Neuronal stem cell (in vitro differentiated cells): ENCODE measurements around the gene CLEC3A.
"Not testable (repeated sequence)": the region's sequence is repeated elsewhere in the genome, so short reads cannot be mapped to it uniquely, and the experiment has no call there.

Source experiments
- DNase-seq: peaks from one replicate; pipeline ENCODE4 v3.0.0-alpha.2; 2013; ENCODE audit warnings: low spot score
- H2AFZ ChIP-seq: one replicate; pipeline ENCODE4 v1.6.1; 2013; ENCODE audit warnings: mild to moderate bottlenecking, low read length, inconsistent platforms
- H2AK5ac ChIP-seq: 2 replicates; pipeline ENCODE4 v1.6.1; 2013; ENCODE audit warnings: low read depth, mild to moderate bottlenecking, inconsistent platforms, low read length, moderate library complexity, mixed read lengths
- H2BK120ac ChIP-seq: 2 replicates; pipeline ENCODE4 v1.6.1; 2013; ENCODE audit warnings: low read depth, mild to moderate bottlenecking, inconsistent platforms, low read length, moderate library complexity, mixed read lengths
- H2BK12ac ChIP-seq: one replicate; pipeline ENCODE4 v1.6.1; 2013; ENCODE audit warnings: low read length, inconsistent platforms
- H2BK15ac ChIP-seq: 2 replicates; pipeline ENCODE4 v1.6.1; 2013; ENCODE audit warnings: mild to moderate bottlenecking, low read length, inconsistent platforms, mixed read lengths
- H2BK5ac ChIP-seq: one replicate; pipeline ENCODE4 v1.6.1; 2013; ENCODE audit warnings: inconsistent platforms, mild to moderate bottlenecking, low read length, moderate library complexity
- H3K14ac ChIP-seq: one replicate; pipeline ENCODE4 v1.6.1; 2013; ENCODE audit warnings: low read length, inconsistent platforms
- H3K18ac ChIP-seq: 2 replicates; pipeline ENCODE4 v1.6.1; 2013; ENCODE audit warnings: low read length, inconsistent platforms
- H3K23ac ChIP-seq: 2 replicates; pipeline ENCODE4 v1.6.1; 2013; ENCODE audit warnings: low read depth, mild to moderate bottlenecking, mixed read lengths, low read length, inconsistent platforms; ENCODE audit not compliant: poor library complexity
- H3K27ac ChIP-seq: replicated peaks from 3 replicates; pipeline ENCODE4 v1.5.1; 2013; ENCODE audit warnings: low read length, inconsistent platforms
- H3K27me3 ChIP-seq, 3 experiments: 2 replicates each; pipeline ENCODE4 v1.6.1; 2013; ENCODE audit warnings: low read length in 3 of 3, mild to moderate bottlenecking in 2 of 3, inconsistent platforms in 1 of 3, low read depth in 1 of 3, mixed read lengths in 1 of 3, moderate library complexity in 1 of 3; ENCODE audit not compliant: control insufficient read depth in 3 of 3, insufficient read depth in 3 of 3
- H3K36me3 ChIP-seq, 2 donors: replicated peaks in 1 of 2; 2 replicates each; pipeline ENCODE4 v1.6.1; 2013; ENCODE audit warnings: low read length in 2 of 2; ENCODE audit not compliant: control insufficient read depth in 2 of 2, insufficient read depth in 2 of 2
- H3K4ac ChIP-seq: 2 replicates; pipeline ENCODE4 v1.6.1; 2013; ENCODE audit warnings: inconsistent platforms, mild to moderate bottlenecking, low read length, moderate library complexity
- H3K4me1 ChIP-seq, 2 donors: 1 replicate in 1 of 2; 2 replicates in 1 of 2; pipeline ENCODE4 v1.6.1; 2013; ENCODE audit warnings: low read length in 2 of 2, low read depth in 1 of 2; ENCODE audit not compliant: control insufficient read depth in 2 of 2, insufficient read depth in 1 of 2
- H3K4me2 ChIP-seq: one replicate; pipeline ENCODE4 v1.6.1; 2013; ENCODE audit warnings: mild to moderate bottlenecking, low read length, inconsistent platforms; ENCODE audit not compliant: insufficient read depth, poor library complexity, severe bottlenecking
- H3K4me3 ChIP-seq, 2 donors: 2 replicates each; pipeline ENCODE4 v1.5.1; 2013; ENCODE audit warnings: low read length in 2 of 2, mild to moderate bottlenecking in 2 of 2, inconsistent platforms in 1 of 2, moderate library complexity in 1 of 2
- H3K79me1 ChIP-seq: one replicate; pipeline ENCODE4 v1.6.1; 2013; ENCODE audit warnings: low read depth, mild to moderate bottlenecking, inconsistent platforms, low read length, moderate library complexity
- H3K9ac ChIP-seq: one replicate; pipeline ENCODE4 v1.6.1; 2013; ENCODE audit warnings: mild to moderate bottlenecking, low read depth, low read length, inconsistent platforms; ENCODE audit not compliant: poor library complexity
- H3K9me3 ChIP-seq, 2 donors: replicated peaks in 1 of 2; 2 replicates each; pipeline versions ENCODE3 to v1.6.1; 2013; ENCODE audit warnings: low read length in 2 of 2, mild to moderate bottlenecking in 2 of 2, inconsistent platforms in 1 of 2, low read depth in 1 of 2, mixed read lengths in 1 of 2, moderate library complexity in 1 of 2; ENCODE audit not compliant: control insufficient read depth in 2 of 2, insufficient read depth in 1 of 2
- H4K8ac ChIP-seq: one replicate; pipeline ENCODE4 v1.6.1; 2013; ENCODE audit warnings: low read depth, mild to moderate bottlenecking, inconsistent platforms, low read length, moderate library complexity
- H4K91ac ChIP-seq: one replicate; pipeline ENCODE4 v1.6.1; 2013; ENCODE audit warnings: low read length, low read depth, mild to moderate bottlenecking, inconsistent platforms; ENCODE audit not compliant: poor library complexity
- WGBS, 2 donors: extraction: QIAGEN DNeasy Blood & Tissue Kit; methylation state at CpG; one replicate each; pipeline ENCODE4 v1.1.7; 2013; ENCODE audit warnings: missing lambda C conversion rate in 2 of 2, mixed read lengths in 1 of 2; ENCODE audit not compliant: insufficient read length in 2 of 2, insufficient replicate concordance in 1 of 2; ENCODE audit errors: extremely low coverage in 2 of 2; 5-methylcytosine and 5-hydroxymethylcytosine counted together

CLEC3A gene

DNA sequence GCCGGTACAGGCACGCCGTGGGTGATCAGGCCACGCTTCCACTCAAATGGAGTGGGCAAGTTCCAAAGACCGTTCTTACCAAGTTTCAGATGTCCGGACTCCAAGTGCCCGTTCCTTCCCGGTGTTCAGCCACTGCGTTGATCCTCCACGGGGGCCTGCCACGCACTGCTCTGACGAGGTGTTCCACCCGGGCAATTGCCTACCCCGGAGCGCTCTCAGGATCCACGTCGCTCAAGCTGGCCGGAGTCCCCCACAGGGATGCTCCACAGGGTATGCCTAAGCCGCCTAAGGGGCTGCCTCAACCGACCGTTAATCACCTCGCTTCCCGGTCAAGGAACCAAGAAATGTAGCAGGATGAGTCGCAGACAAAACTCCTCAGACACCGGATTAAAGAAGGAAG, 37.5 kb downstream of the CLEC3A start:
- not testable (repeated sequence) for H3K79me1 ChIP-seq, H2BK120ac ChIP-seq, H3K4me3 ChIP-seq, DNase-seq, H3K18ac ChIP-seq, H2AK5ac ChIP-seq, H3K4me2 ChIP-seq, H3K23ac ChIP-seq, H3K36me3 ChIP-seq, H3K4ac ChIP-seq, H2BK15ac ChIP-seq, H3K4me1 ChIP-seq, H3K9ac ChIP-seq, H4K91ac ChIP-seq, H2BK12ac ChIP-seq, H3K9me3 ChIP-seq, H4K8ac ChIP-seq, H3K14ac ChIP-seq, H2BK5ac ChIP-seq, H3K27ac ChIP-seq, H2AFZ ChIP-seq
- H3K27me3 ChIP-seq: peaks cover 0 to 10% (median 0%) of the 10 kb centered on the region in 3 experiments
- no CpG with 5 or more reads among the region's 25 CpGs for WGBS, 2 donors

DNA sequence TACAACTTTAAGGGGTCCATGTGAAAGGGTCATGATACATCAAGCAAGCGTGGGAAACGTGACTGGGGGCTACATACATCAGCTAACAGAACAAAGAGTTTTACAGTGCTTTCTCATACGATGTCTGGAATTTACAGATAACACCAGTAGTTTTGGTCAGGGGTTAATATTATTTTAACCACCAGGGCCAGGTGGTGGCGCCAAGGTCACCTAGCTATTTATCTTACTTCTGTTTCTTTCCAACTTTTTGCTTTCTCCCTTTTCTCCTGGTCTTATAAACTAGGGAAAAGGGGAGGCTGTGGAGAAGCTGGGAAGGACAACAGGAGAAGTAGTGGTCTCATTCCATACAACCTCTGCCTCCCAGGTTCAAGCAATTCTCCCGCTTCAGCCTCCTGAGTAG, 37.9 kb downstream of the CLEC3A start:
- H3K27me3 ChIP-seq: peaks cover 0 to 10% (median 0%) of the 10 kb centered on the region in 3 experiments
- WGBS, 2 donors: no CpG with 5 or more reads among the region's 5 CpGs
- H3K9ac ChIP-seq: no peak overlapping the region

DNA sequence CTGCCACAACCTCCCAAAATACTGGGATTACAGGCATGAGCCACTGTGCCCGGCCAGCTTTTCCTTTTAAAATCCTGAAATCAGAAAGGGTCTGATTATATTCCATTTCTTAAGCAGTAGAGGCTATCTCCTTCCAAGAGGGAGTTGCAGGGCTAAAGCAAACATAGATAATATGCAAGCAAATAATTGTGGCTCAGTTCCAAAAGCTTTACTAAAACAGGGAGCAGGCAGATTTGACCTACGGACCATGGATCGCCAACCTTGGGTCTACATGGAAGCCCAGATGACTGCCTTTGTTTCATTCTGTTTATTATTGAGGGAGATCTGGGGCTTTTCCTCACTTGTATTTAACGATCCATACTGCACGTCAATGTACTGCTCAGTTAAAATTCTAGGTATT, 38.5 kb downstream of the CLEC3A start:
- no peak overlapping the region for H3K14ac ChIP-seq
- no peak overlapping the region for H3K4ac ChIP-seq
- no peak overlapping the region for H2BK12ac ChIP-seq
- H3K4me3 ChIP-seq: no peak overlapping the region
- H2AFZ ChIP-seq: no peak overlapping the region
- no peak overlapping the region for H2AK5ac ChIP-seq
- H3K9me3 ChIP-seq: no peaks in the 10 kb centered on the region
- no peak for DNase-seq
- no peaks in the 10 kb centered on the region for H3K79me1 ChIP-seq
- H4K91ac ChIP-seq: no peak overlapping the region
- H3K23ac ChIP-seq: no peak overlapping the region
- H3K27ac ChIP-seq: no peak overlapping the region
- peaks cover 0 to 8% (median 0%) of the 10 kb centered on the region in 3 experiments for H3K27me3 ChIP-seq
- no peaks in the 10 kb centered on the region for H3K36me3 ChIP-seq
- H3K4me2 ChIP-seq: no peak overlapping the region
- no peak overlapping the region for H3K9ac ChIP-seq
- no peak overlapping the region for H3K18ac ChIP-seq
- no peak overlapping the region for H2BK120ac ChIP-seq
- no peak overlapping the region for H2BK15ac ChIP-seq
- WGBS, 2 donors: no CpG with 5 or more reads among the region's 5 CpGs
- no peak overlapping the region for H2BK5ac ChIP-seq
- no peak overlapping the region for H4K8ac ChIP-seq
- H3K4me1 ChIP-seq: no peaks in the 10 kb centered on the region

More for the DNA sequence above, 37.9 kb downstream of the CLEC3A start:
- H3K36me3 ChIP-seq: no peaks in the 10 kb centered on the region
- H2BK5ac ChIP-seq: no peak overlapping the region
- no peak overlapping the region for H4K8ac ChIP-seq
- H2BK120ac ChIP-seq: no peak overlapping the region
- no peak for DNase-seq
- H2BK15ac ChIP-seq: no peak overlapping the region
- no peaks in the 10 kb centered on the region for H3K4me1 ChIP-seq
- no peak overlapping the region for H3K4me2 ChIP-seq
- H3K27ac ChIP-seq: no peak overlapping the region
- no peaks in the 10 kb centered on the region for H3K9me3 ChIP-seq
- H3K79me1 ChIP-seq: no peaks in the 10 kb centered on the region
- H3K23ac ChIP-seq: no peak overlapping the region
- H3K18ac ChIP-seq: no peak overlapping the region
- H4K91ac ChIP-seq: no peak overlapping the region
- no peak overlapping the region for H3K14ac ChIP-seq
- no peak overlapping the region for H3K4me3 ChIP-seq
- no peak overlapping the region for H3K4ac ChIP-seq
- H2BK12ac ChIP-seq: no peak overlapping the region
- H2AK5ac ChIP-seq: no peak overlapping the region
- no peak overlapping the region for H2AFZ ChIP-seq

GRCh38 chr16:78065319-78065718, 43.0 kb downstream of the CLEC3A start:
- Histone ChIP-seq H4K8ac (no peak overlapping the region), H3K27ac (no peak overlapping the region), H3K36me3 (no peaks in the 10 kb centered on the region), H3K4me1 (no peaks in the 10 kb centered on the region), H3K23ac (no peak overlapping the region), H3K9me3 (no peaks in the 10 kb centered on the region), H2BK120ac (no peak overlapping the region), H2AK5ac (no peak overlapping the region), H3K4me2 (no peak overlapping the region), H3K4me3 (no peak overlapping the region), H3K18ac (no peak overlapping the region), H2BK15ac (no peak overlapping the region), H3K79me1 (no peaks in the 10 kb centered on the region), H3K9ac (no peak overlapping the region), H2AFZ (no peak overlapping the region), H4K91ac (no peak overlapping the region), H2BK5ac (no peak overlapping the region), H3K4ac (no peak overlapping the region), H2BK12ac (no peak overlapping the region), H3K14ac (no peak overlapping the region), H3K27me3 (peaks cover 0 to 6% (median 0%) of the 10 kb centered on the region in 3 experiments)
- no peak for DNase-seq
- WGBS, 2 donors: no CpG with 5 or more reads among the region's 4 CpGs
